Measurements from ENCODE around the gene NFATC2.
"Not testable (repeated sequence)": the region's sequence is repeated elsewhere in the genome, so short reads cannot be mapped to it uniquely, and the experiment has no call there.

The NFATC2 gene

GRCh38 chr20:51482836-51483473 is 59.6 kb downstream of the NFATC2 start:
- H3K27ac ChIP-seq (ENCODE audit: low read depth, low read length) = no peak overlapping the region

DNA sequence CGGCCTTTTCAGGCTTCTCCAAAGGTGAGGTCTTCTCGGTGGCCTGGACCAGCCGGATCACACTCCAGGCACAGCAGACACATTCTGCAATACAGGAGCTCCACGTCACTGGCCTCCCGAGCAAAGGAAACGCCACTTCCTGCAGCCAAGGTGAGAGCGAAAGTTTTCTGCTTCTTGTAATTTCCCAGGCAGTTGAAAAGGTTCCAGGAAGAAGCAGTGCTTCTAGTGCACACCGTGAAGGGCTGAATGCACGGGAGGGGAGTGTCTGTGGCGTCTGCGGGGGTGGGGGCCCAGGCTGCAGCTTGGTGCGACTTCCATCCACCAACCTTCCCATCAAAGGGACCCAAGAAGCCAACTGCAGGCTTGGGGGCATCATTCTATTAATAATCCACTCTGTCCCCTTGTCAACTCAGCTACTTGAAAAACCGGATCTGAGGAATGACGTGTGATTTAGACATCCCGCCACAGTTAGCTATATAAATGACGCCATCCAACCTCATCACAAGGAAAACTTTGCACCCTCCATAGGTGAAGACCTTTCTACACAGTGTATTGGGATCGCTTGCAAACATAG is 61.1 kb downstream of the NFATC2 start:
- Histone ChIP-seq H3K9ac (ENCODE audit: low read depth, low read length) (no peak overlapping the region), H3K9me3 (ENCODE audit: control insufficient read depth, insufficient read depth, low read length) (no peaks in the 10 kb centered on the region), H3K27me3 (ENCODE audit: control insufficient read depth, insufficient read depth, low read length) (no peaks in the 10 kb centered on the region), H3K4me1 (ENCODE audit: control insufficient read depth, insufficient read depth, low read length) (no peaks in the 10 kb centered on the region), H3K27ac (ENCODE audit: low read depth, low read length) (no peak overlapping the region), H3K4me3 (ENCODE audit: low read depth, low read length) (no peak overlapping the region), H3K36me3 (ENCODE audit: control insufficient read depth, insufficient read depth, low read length) (no peaks in the 10 kb centered on the region)

More at GRCh38 chr20:51482836-51483473, 59.6 kb downstream of the NFATC2 start:
- Histone ChIP-seq H3K27me3 (ENCODE audit: control insufficient read depth, insufficient read depth, low read length) (no peaks in the 10 kb centered on the region), H3K9ac (ENCODE audit: low read depth, low read length) (no peak overlapping the region), H3K36me3 (ENCODE audit: control insufficient read depth, insufficient read depth, low read length) (no peaks in the 10 kb centered on the region), H3K4me3 (ENCODE audit: low read depth, low read length) (no peak overlapping the region), H3K9me3 (ENCODE audit: control insufficient read depth, insufficient read depth, low read length) (no peaks in the 10 kb centered on the region), H3K4me1 (ENCODE audit: control insufficient read depth, insufficient read depth, low read length) (no peaks in the 10 kb centered on the region)

DNA sequence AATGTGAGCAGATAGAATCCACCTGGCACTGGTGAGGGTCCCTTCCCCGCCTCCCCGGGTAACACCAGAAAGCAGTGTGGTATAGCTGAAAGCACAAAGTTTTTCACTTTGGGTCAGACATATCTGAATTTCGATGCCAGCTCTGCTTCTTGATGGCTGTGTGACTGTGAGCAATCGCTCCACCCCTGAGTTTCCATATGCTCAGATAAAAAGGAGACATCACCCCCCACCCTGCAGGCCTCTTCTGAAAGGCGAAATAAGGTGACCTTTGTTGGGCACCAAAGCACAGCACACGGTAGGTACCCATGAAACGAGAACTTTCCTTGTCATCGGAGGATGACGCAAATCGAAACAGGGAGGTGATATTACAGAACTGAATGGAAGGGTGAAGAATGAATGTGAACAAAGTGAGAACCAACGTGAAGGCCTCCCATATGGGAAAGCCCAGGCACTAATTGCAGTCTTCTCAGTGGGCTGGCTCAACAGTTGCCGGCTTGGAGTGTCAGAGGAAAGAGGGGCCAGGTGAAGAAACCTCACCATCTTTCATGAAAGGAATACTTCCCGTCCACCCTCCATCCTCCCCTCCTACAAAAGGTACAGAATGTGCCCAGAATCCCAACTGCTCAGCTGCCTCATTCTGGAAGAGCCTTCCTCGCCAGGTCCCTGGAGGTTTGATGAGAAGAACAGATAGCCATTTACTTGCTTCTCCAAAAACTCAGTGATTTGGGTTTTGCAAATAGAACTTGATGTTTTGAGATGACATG is 61.8 kb downstream of the NFATC2 start:
- Histone ChIP-seq H3K27me3 (ENCODE audit: control insufficient read depth, insufficient read depth, low read length) (no peaks in the 10 kb centered on the region), H3K4me3 (ENCODE audit: low read depth, low read length) (no peak overlapping the region), H3K27ac (ENCODE audit: low read depth, low read length) (no peak overlapping the region), H3K9ac (ENCODE audit: low read depth, low read length) (no peak overlapping the region), H3K4me1 (ENCODE audit: control insufficient read depth, insufficient read depth, low read length) (no peaks in the 10 kb centered on the region), H3K9me3 (ENCODE audit: control insufficient read depth, insufficient read depth, low read length) (no peaks in the 10 kb centered on the region), H3K36me3 (ENCODE audit: control insufficient read depth, insufficient read depth, low read length) (no peaks in the 10 kb centered on the region)

- H3K4me1 ChIP-seq (ENCODE audit: control insufficient read depth, insufficient read depth, low read length); H3K4me3 ChIP-seq (ENCODE audit: low read depth, low read length); H3K27me3 ChIP-seq (ENCODE audit: control insufficient read depth, insufficient read depth, low read length); H3K36me3 ChIP-seq (ENCODE audit: control insufficient read depth, insufficient read depth, low read length); H3K9ac ChIP-seq (ENCODE audit: low read depth, low read length); H3K9me3 ChIP-seq (ENCODE audit: control insufficient read depth, insufficient read depth, low read length); H3K27ac ChIP-seq (ENCODE audit: low read depth, low read length): not testable (repeated sequence)
Measured at GRCh38 chr20:51476106-51476505, 66.4 kb downstream of the NFATC2 start.

DNA sequence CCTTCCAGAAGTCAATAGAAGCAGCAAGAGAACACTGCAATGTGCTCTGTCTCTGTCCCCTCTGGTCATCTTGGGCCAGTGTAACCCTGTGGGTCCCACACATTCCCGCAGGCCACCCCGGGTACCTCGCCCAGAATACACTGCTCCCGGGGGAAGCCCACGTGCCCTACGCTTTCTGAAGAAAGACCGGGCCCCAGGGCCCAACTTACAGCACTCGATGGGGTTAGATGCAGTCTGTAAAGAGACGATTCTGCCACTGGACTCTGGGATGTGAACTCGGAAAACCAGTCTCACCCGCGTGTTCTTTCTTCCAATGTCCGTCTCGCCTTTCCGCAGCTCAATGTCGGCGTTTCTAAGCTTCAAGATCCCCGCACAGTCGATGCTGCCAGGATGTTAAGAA is 68.7 kb downstream of the NFATC2 start:
- H3K4me1 ChIP-seq (ENCODE audit: control insufficient read depth, insufficient read depth, low read length) = peaks cover 5% of the 10 kb centered on the region
- H3K4me3 ChIP-seq (ENCODE audit: low read depth, low read length) = no peak overlapping the region
- H3K27ac ChIP-seq (ENCODE audit: low read depth, low read length) = no peak overlapping the region
- no peaks in the 10 kb centered on the region for H3K27me3 ChIP-seq (ENCODE audit: control insufficient read depth, insufficient read depth, low read length)
- no peaks in the 10 kb centered on the region for H3K36me3 ChIP-seq (ENCODE audit: control insufficient read depth, insufficient read depth, low read length)
- no peak overlapping the region for H3K9ac ChIP-seq (ENCODE audit: low read depth, low read length)
- no peaks in the 10 kb centered on the region for H3K9me3 ChIP-seq (ENCODE audit: control insufficient read depth, insufficient read depth, low read length)

GRCh38 chr20:51473256-51473655 is 69.3 kb downstream of the NFATC2 start:
- H3K36me3 ChIP-seq (ENCODE audit: control insufficient read depth, insufficient read depth, low read length) = no peaks in the 10 kb centered on the region
- H3K27me3 ChIP-seq (ENCODE audit: control insufficient read depth, insufficient read depth, low read length) = no peaks in the 10 kb centered on the region
- H3K9me3 ChIP-seq (ENCODE audit: control insufficient read depth, insufficient read depth, low read length) = no peaks in the 10 kb centered on the region
- H3K4me1 ChIP-seq (ENCODE audit: control insufficient read depth, insufficient read depth, low read length) = peaks cover 5% of the 10 kb centered on the region
- H3K4me3 ChIP-seq (ENCODE audit: low read depth, low read length) = no peak overlapping the region
- no peak overlapping the region for H3K27ac ChIP-seq (ENCODE audit: low read depth, low read length)
- no peak overlapping the region for H3K9ac ChIP-seq (ENCODE audit: low read depth, low read length)

GRCh38 chr20:51470907-51471411 is 71.6 kb downstream of the NFATC2 start:
- H3K4me1 ChIP-seq (ENCODE audit: control insufficient read depth, insufficient read depth, low read length) = peaks cover 5% of the 10 kb centered on the region
- H3K36me3 ChIP-seq (ENCODE audit: control insufficient read depth, insufficient read depth, low read length) = no peaks in the 10 kb centered on the region
- no peak overlapping the region for H3K27ac ChIP-seq (ENCODE audit: low read depth, low read length)
- no peaks in the 10 kb centered on the region for H3K27me3 ChIP-seq (ENCODE audit: control insufficient read depth, insufficient read depth, low read length)
- no peak overlapping the region for H3K9ac ChIP-seq (ENCODE audit: low read depth, low read length)
- H3K9me3 ChIP-seq (ENCODE audit: control insufficient read depth, insufficient read depth, low read length) = no peaks in the 10 kb centered on the region
- H3K4me3 ChIP-seq (ENCODE audit: low read depth, low read length) = no peak overlapping the region

GRCh38 chr20:51470499-51470820 is 72.1 kb downstream of the NFATC2 start:
- H3K4me3 ChIP-seq (ENCODE audit: low read depth, low read length) = no peak overlapping the region
- H3K9me3 ChIP-seq (ENCODE audit: control insufficient read depth, insufficient read depth, low read length) = no peaks in the 10 kb centered on the region
- H3K27me3 ChIP-seq (ENCODE audit: control insufficient read depth, insufficient read depth, low read length) = no peaks in the 10 kb centered on the region
- peaks cover 5% of the 10 kb centered on the region for H3K4me1 ChIP-seq (ENCODE audit: control insufficient read depth, insufficient read depth, low read length)
- no peak overlapping the region for H3K9ac ChIP-seq (ENCODE audit: low read depth, low read length)
- no peaks in the 10 kb centered on the region for H3K36me3 ChIP-seq (ENCODE audit: control insufficient read depth, insufficient read depth, low read length)
- H3K27ac ChIP-seq (ENCODE audit: low read depth, low read length) = no peak overlapping the region

- Histone ChIP-seq H3K9ac (ENCODE audit: low read depth, low read length) (no peak overlapping the region), H3K27ac (ENCODE audit: low read depth, low read length) (no peak overlapping the region), H3K9me3 (ENCODE audit: control insufficient read depth, insufficient read depth, low read length) (no peaks in the 10 kb centered on the region)
Measured at GRCh38 chr20:51469578-51470498, 72.7 kb downstream of the NFATC2 start.

GRCh38 chr20:51469046-51469445 is 73.5 kb downstream of the NFATC2 start:
- H3K9me3 ChIP-seq (ENCODE audit: control insufficient read depth, insufficient read depth, low read length) = no peaks in the 10 kb centered on the region
- no peaks in the 10 kb centered on the region for H3K36me3 ChIP-seq (ENCODE audit: control insufficient read depth, insufficient read depth, low read length)
- no peak overlapping the region for H3K4me3 ChIP-seq (ENCODE audit: low read depth, low read length)
- peaks cover 5% of the 10 kb centered on the region for H3K4me1 ChIP-seq (ENCODE audit: control insufficient read depth, insufficient read depth, low read length)
- no peak overlapping the region for H3K9ac ChIP-seq (ENCODE audit: low read depth, low read length)
- no peaks in the 10 kb centered on the region for H3K27me3 ChIP-seq (ENCODE audit: control insufficient read depth, insufficient read depth, low read length)
- no peak overlapping the region for H3K27ac ChIP-seq (ENCODE audit: low read depth, low read length)

More at GRCh38 chr20:51469578-51470498, 72.7 kb downstream of the NFATC2 start:
- H3K36me3 ChIP-seq (ENCODE audit: control insufficient read depth, insufficient read depth, low read length) = no peaks in the 10 kb centered on the region
- peaks cover 5% of the 10 kb centered on the region for H3K4me1 ChIP-seq (ENCODE audit: control insufficient read depth, insufficient read depth, low read length)
- no peak overlapping the region for H3K4me3 ChIP-seq (ENCODE audit: low read depth, low read length)
- H3K27me3 ChIP-seq (ENCODE audit: control insufficient read depth, insufficient read depth, low read length) = no peaks in the 10 kb centered on the region
